Measurements from ENCODE around the gene ZNF326. TPM values are rescaled to one million over a fixed set of nuclear protein-coding genes. Genes with fewer than 3 reads are reported as not detected.

Gene ZNF326
- total RNA-seq, 1 experiment from 2014 or later, result 19.3 TPM

GRCh38 chr1:89971600-89971999, 23.3 kb upstream of the ZNF326 start:
- ChIA-PET CTCF (no interaction called here), RAD21 (ENCODE audit: low non-redundant PET in 1 of 2, low total read pairs in 2 of 2, uncharacterized antibody in 2 of 2, unreplicated experiment in 2 of 2) (no interaction called here)

More at GRCh38 chr1:89971600-89971999, 23.3 kb upstream of the ZNF326 start:
- no peak overlapping the region for H3K4me3 ChIP-seq (replicated peaks in 1 of 2; ENCODE audit: low read depth in 1 of 2, low read length in 2 of 2)
- no peaks in the 10 kb centered on the region; a peak in 1 of 4 replicates for H3K4me1 ChIP-seq (ENCODE audit: control insufficient read depth in 1 of 2, insufficient read depth in 2 of 2, low read length in 2 of 2)
- no TSS peak for BruUV-seq (replicated peaks)
- no peaks in the 10 kb centered on the region for H3K79me2 ChIP-seq (ENCODE audit: insufficient read depth, low read length)
- no peaks in the 10 kb centered on the region for H4K20me1 ChIP-seq (ENCODE audit: insufficient read depth)
- POLR2A ChIA-PET, result no interaction called here
- DNase-seq (ENCODE audit: low read depth, low spot score) (no peak), ATAC-seq (no peak)
- no peaks in the 10 kb centered on the region for H3K9me3 ChIP-seq (ENCODE audit: control insufficient read depth in 1 of 2, insufficient read depth in 1 of 2, low read depth in 1 of 2, low read length in 2 of 2)
- no peaks in the 10 kb centered on the region for H3K9me2 ChIP-seq (ENCODE audit: insufficient read depth)
- H3K4me2 ChIP-seq (ENCODE audit: low read length), result no peak overlapping the region
- H3K9ac ChIP-seq (ENCODE audit: low read length), result no peak overlapping the region
- no peaks in the 10 kb centered on the region for H3K27me3 ChIP-seq (ENCODE audit: insufficient read depth, low read length)
- no peak overlapping the region for H3K27ac ChIP-seq (ENCODE audit: low read depth, low read length)
- H2AFZ ChIP-seq (ENCODE audit: low read depth, low read length, poor library complexity, severe bottlenecking), result no peak overlapping the region
- intact Hi-C loops (cut with micrococcal nuclease), result loop anchor here (10.0 kb wide), 1 partner anchor 347 kb away; no protein-coding TSS in a partner anchor
- TF ChIP-seq SRF (IDR thresholded peaks at IDR 0.05; ENCODE audit: low read depth) (no peak), ZBTB33 (IDR thresholded peaks at IDR 0.05; ENCODE audit: extremely low read depth, insufficient replicate concordance, low read length) (no peak), SIN3A (IDR thresholded peaks at IDR 0.05; ENCODE audit: low read depth) (no peak), MAX (IDR thresholded peaks at IDR 0.05) (no peak), CBX3 (IDR thresholded peaks at IDR 0.05; ENCODE audit: low read depth) (no peak), ELF1 (IDR thresholded peaks at IDR 0.05; ENCODE audit: borderline replicate concordance, low read depth) (no peak), POLR2AphosphoS5 (IDR thresholded peaks at IDR 0.05; ENCODE audit: low read depth, low read length) (no peak), JUND (IDR thresholded peaks at IDR 0.05) (no peak), ATF3 (IDR thresholded peaks at IDR 0.05) (no peak), REST (IDR thresholded peaks at IDR 0.05; ENCODE audit: low read depth) (no peak), EZH2phosphoT487 (IDR thresholded peaks at IDR 0.05; ENCODE audit: borderline replicate concordance) (no peak), POLR2A (IDR thresholded peaks at IDR 0.05; ENCODE audit: borderline replicate concordance, extremely low read depth, insufficient read depth, insufficient read length) (no peak), YY1 (IDR thresholded peaks at IDR 0.05; ENCODE audit: extremely low read depth, insufficient replicate concordance, low read depth, low read length) (no peak), SP1 (IDR thresholded peaks at IDR 0.05; ENCODE audit: low read depth) (no peak), TCF7L2 (IDR thresholded peaks at IDR 0.05; ENCODE audit: borderline replicate concordance, extremely low read depth, insufficient read depth, insufficient read length) (no peak), ZNF274 (IDR thresholded peaks at IDR 0.05; ENCODE audit: low read depth, low read length) (no peak), RAD21 (IDR thresholded peaks at IDR 0.05; ENCODE audit: low read depth) (no peak)
- H3K36me3 ChIP-seq (ENCODE audit: control insufficient read depth in 1 of 2, insufficient read depth in 2 of 2, low read length in 2 of 2), result no peaks in the 10 kb centered on the region

Data from HCT116 (cell line).